Erythroblast (primary cell): ENCODE measurements around the gene PPFIA2.

ENCODE experiments used
- GATA1 ChIP-seq: IDR thresholded peaks from 2 replicates; pipeline ENCODE4 v1.6.1; 2011; ENCODE audit warnings: low read depth, mild to moderate bottlenecking, control low read depth, low read length, moderate library complexity
- POLR2A ChIP-seq: IDR thresholded peaks from 2 replicates; pipeline ENCODE4 v1.6.1; 2011; ENCODE audit warnings: mild to moderate bottlenecking, low read length

- TF ChIP-seq POLR2A (no peak), GATA1 (no peak)
Observed at GRCh38 chr12:81441629-81442028, 317.5 kb downstream of the PPFIA2 start.
